Vagina (tissue), 2 donors: Measurements from ENCODE around the gene ASB6.

Experiments used
- CTCF ChIP-seq, 3 experiments: fragments of 450-650 bp in 2 of 3; fragments of 200-600 bp in 1 of 3; sonication (generic) in 1 of 3; IDR thresholded peaks; one replicate each; pipeline ENCODE4 v1.5.1; 2017 to 2019; ENCODE audit warnings: antibody characterized with exemption in 3 of 3, mild to moderate bottlenecking in 2 of 3, moderate library complexity in 2 of 3
- POLR2AphosphoS5 ChIP-seq, 2 donors: sonication (generic); formaldehyde crosslinking; IDR thresholded peaks; one replicate each; pipeline ENCODE4 v1.9.0; 2017; ENCODE audit warnings: antibody characterized with exemption in 2 of 2, mild to moderate bottlenecking in 2 of 2, low read depth in 1 of 2; ENCODE audit not compliant: insufficient read depth in 1 of 2

DNA sequence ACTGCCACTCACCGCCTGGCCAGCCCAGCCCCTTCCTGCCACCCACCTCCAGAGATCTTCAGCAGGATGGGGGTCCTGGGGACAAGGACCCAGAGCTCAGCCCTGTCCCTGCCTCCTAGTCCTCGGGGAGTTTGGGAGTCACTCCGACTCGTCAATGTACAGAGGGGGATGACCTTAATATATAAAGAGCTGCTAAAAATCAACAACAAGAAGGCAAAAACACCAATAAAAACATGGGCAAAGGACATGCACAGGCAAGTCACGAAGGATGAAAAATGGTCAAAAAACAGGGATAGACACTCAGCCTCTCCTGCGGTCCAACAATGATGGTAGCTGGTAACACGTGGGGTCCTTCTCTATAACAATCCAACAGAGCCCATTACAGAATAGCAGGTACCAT is 4.7 kb upstream of the ASB6 start:
- TF ChIP-seq CTCF (IDR thresholded peaks at IDR 0.05) = no peak
- TF ChIP-seq POLR2AphosphoS5 (IDR thresholded peaks at IDR 0.05; ENCODE audit: insufficient read depth in 1 of 2, low read depth in 1 of 2) = no peak
